Measurements from ENCODE around the gene CUL4A. TPM values are rescaled to one million over a fixed set of nuclear protein-coding genes. Genes with fewer than 3 reads are reported as not detected.

Gene CUL4A
- total and polyA plus RNA-seq, 9 of the 15 experiments (the other 6 are each of a cell fraction or from before 2014, with no cell fraction given), result 21.1 to 92.0 (median 63.2) TPM

DNA sequence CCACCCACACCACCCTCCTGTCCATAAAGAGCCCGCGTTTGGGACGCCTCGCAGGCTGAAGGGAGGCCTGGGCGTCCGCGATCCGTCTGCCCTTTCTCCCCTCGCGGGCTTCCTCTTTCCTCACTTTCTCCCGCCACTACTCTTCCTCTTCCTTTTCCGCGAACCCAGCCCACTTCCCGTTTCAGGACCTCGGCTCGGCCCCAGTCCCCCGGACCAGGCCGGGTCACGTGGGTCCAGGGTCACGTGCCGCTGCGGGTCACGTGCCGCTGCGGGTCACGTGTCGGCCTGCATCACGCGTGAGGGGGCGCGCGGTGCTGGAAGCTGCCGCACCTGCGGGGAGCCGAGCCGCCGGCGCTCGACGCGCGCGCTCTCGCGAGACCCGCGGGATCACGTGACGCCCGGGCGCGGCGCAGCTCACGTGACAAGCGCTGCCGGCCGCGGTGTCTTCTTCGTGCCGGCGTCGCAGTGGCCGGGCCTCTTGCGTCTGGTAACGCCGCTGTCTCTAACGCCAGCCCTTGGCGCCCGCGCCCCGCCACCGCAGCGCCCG lies 87.5 kb downstream of the CUL4A start, which contains the start of gene LAMP1 (continued):
- TF ChIP-seq HMGN3 (IDR thresholded peaks at IDR 0.05; ENCODE audit: borderline replicate concordance, extremely low read depth, insufficient read length, low read depth, low read length), result peak; percentile 92
- TF ChIP-seq GTF2A2 (tag; IDR thresholded peaks at IDR 0.05), result no peak
- TF ChIP-seq HDAC6 (IDR thresholded peaks at IDR 0.05; ENCODE audit: low read depth, low read length), result no peak
- no peak for TF ChIP-seq ARNT (IDR thresholded peaks at IDR 0.05)
- peak; percentile 75 for TF ChIP-seq SP1 (CRISPR knock-in tag; IDR thresholded peaks at IDR 0.05)
- TF ChIP-seq, protein P1, sequence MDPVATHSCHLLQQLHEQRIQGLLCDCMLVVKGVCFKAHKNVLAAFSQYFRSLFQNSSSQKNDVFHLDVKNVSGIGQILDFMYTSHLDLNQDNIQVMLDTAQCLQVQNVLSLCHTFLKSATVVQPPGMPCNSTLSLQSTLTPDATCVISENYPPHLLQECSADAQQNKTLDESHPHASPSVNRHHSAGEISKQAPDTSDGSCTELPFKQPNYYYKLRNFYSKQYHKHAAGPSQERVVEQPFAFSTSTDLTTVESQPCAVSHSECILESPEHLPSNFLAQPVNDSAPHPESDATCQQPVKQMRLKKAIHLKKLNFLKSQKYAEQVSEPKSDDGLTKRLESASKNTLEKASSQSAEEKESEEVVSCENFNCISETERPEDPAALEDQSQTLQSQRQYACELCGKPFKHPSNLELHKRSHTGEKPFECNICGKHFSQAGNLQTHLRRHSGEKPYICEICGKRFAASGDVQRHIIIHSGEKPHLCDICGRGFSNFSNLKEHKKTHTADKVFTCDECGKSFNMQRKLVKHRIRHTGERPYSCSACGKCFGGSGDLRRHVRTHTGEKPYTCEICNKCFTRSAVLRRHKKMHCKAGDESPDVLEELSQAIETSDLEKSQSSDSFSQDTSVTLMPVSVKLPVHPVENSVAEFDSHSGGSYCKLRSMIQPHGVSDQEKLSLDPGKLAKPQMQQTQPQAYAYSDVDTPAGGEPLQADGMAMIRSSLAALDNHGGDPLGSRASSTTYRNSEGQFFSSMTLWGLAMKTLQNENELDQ (CRISPR knock-in tag; IDR thresholded peaks at IDR 0.05; ENCODE audit: borderline replicate concordance), result 0 out of 2 replicates have a peak, but pooled peaks have one; percentile 45
- TF ChIP-seq, protein P2, sequence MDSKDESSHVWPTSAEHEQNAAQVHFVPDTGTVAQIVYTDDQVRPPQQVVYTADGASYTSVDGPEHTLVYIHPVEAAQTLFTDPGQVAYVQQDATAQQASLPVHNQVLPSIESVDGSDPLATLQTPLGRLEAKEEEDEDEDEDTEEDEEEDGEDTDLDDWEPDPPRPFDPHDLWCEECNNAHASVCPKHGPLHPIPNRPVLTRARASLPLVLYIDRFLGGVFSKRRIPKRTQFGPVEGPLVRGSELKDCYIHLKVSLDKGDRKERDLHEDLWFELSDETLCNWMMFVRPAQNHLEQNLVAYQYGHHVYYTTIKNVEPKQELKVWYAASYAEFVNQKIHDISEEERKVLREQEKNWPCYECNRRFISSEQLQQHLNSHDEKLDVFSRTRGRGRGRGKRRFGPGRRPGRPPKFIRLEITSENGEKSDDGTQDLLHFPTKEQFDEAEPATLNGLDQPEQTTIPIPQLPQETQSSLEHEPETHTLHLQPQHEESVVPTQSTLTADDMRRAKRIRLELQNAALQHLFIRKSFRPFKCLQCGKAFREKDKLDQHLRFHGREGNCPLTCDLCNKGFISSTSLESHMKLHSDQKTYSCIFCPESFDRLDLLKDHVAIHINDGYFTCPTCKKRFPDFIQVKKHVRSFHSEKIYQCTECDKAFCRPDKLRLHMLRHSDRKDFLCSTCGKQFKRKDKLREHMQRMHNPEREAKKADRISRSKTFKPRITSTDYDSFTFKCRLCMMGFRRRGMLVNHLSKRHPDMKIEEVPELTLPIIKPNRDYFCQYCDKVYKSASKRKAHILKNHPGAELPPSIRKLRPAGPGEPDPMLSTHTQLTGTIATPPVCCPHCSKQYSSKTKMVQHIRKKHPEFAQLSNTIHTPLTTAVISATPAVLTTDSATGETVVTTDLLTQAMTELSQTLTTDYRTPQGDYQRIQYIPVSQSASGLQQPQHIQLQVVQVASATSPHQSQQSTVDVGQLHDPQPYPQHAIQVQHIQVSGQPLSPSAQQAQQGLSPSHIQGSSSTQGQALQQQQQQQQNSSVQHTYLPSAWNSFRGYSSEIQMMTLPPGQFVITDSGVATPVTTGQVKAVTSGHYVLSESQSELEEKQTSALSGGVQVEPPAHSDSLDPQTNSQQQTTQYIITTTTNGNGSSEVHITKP (IDR thresholded peaks at IDR 0.05; ENCODE audit: partially characterized antibody), result peak; percentile 17
- TF ChIP-seq EGR1 (conservative IDR thresholded peaks at IDR 0.05), result peak; percentile 80
- TF ChIP-seq, protein P3, sequence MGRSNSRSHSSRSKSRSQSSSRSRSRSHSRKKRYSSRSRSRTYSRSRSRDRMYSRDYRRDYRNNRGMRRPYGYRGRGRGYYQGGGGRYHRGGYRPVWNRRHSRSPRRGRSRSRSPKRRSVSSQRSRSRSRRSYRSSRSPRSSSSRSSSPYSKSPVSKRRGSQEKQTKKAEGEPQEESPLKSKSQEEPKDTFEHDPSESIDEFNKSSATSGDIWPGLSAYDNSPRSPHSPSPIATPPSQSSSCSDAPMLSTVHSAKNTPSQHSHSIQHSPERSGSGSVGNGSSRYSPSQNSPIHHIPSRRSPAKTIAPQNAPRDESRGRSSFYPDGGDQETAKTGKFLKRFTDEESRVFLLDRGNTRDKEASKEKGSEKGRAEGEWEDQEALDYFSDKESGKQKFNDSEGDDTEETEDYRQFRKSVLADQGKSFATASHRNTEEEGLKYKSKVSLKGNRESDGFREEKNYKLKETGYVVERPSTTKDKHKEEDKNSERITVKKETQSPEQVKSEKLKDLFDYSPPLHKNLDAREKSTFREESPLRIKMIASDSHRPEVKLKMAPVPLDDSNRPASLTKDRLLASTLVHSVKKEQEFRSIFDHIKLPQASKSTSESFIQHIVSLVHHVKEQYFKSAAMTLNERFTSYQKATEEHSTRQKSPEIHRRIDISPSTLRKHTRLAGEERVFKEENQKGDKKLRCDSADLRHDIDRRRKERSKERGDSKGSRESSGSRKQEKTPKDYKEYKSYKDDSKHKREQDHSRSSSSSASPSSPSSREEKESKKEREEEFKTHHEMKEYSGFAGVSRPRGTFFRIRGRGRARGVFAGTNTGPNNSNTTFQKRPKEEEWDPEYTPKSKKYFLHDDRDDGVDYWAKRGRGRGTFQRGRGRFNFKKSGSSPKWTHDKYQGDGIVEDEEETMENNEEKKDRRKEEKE (IDR thresholded peaks at IDR 0.05; ENCODE audit: borderline replicate concordance in 1 of 2, control insufficient read depth in 1 of 2, low read depth in 2 of 2, low read length in 1 of 2), result no peak
- no peak for TF ChIP-seq ZNF274 (IDR thresholded peaks at IDR 0.05; ENCODE audit: borderline replicate concordance, low read depth, low read length)
- no peak for TF ChIP-seq KLF6 (CRISPR knock-in tag; IDR thresholded peaks at IDR 0.05; ENCODE audit: borderline replicate concordance)
- no peak for TF ChIP-seq ZSCAN32 (CRISPR knock-in tag; IDR thresholded peaks at IDR 0.05)
- TF ChIP-seq KLF1 (tag; IDR thresholded peaks at IDR 0.05), result peak; percentile 72; the same call in 1 of the 2 replicates
- TF ChIP-seq ILF3 (IDR thresholded peaks at IDR 0.05; ENCODE audit: borderline replicate concordance), result 0 out of 2 replicates have a peak, but pooled peaks have one; percentile 76
- TF ChIP-seq, protein P4, sequence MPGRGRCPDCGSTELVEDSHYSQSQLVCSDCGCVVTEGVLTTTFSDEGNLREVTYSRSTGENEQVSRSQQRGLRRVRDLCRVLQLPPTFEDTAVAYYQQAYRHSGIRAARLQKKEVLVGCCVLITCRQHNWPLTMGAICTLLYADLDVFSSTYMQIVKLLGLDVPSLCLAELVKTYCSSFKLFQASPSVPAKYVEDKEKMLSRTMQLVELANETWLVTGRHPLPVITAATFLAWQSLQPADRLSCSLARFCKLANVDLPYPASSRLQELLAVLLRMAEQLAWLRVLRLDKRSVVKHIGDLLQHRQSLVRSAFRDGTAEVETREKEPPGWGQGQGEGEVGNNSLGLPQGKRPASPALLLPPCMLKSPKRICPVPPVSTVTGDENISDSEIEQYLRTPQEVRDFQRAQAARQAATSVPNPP (IDR thresholded peaks at IDR 0.05; ENCODE audit: borderline replicate concordance, insufficient read depth, insufficient read length), result no peak

All from K562 (cell line).